ENCODE measurements around the gene P2RX3. TPM values are rescaled to one million over a fixed set of nuclear protein-coding genes. Genes with fewer than 3 reads are reported as not detected.
"Not testable (repeated sequence)": the region's sequence is repeated elsewhere in the genome, so short reads cannot be mapped to it uniquely, and the experiment has no call there.

The P2RX3 gene
- total and polyA plus RNA-seq, 10 of the 15 experiments (the other 5 are each of a cell fraction or from before 2014, with no cell fraction given) = 0.05 to 0.12 TPM; not detected in 8

- no peak for TF ChIP-seq SRF (IDR thresholded peaks at IDR 0.05; ENCODE audit: low read depth in 2 of 2, low read length in 2 of 2)
Observed at GRCh38 chr11:57402188-57403002, 64.2 kb downstream of the P2RX3 start (continued).

DNA sequence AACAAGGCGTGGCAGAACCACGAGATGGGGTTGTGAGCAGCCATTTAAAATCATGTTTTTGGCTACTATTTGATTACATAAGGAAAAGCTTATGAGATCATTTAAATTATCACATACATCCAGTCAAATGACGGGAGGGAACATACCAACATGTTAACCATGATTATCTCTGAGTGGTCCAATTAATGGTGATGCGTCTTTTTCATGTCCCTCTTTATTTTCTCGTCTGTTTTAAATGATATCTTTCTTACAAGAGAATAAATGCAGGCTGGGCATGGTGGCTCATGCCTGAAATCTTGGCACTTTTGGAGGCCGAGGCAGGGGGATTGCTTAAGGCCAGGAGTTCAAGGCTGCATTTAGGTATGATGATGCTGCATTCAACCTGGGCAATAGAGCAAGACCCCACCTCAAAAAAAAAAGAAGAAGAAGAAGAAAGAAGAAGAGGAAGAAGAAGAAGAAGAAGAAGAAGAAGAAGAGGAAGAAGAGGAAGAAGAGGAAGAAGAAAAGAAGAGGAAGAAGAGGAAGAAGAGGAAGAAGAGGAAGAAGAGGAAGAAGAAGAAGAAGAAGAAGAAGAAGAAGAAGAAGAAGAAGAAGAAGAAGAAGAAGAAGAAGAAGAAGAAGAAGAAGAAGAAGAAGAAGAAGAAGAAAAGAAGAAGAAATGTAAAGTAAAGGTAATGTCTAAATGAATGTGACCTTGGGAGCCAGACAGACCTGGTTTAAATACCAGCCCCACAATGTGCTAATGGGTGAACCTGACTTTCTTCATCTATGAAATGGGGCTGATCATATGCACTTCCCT, 65.0 kb downstream of the P2RX3 start:
- H3K4me3 ChIP-seq; DNase-seq (ENCODE audit: low read depth, low spot score); H2AFZ ChIP-seq (ENCODE audit: control insufficient read depth, low read depth, low read length); H4K20me1 ChIP-seq (ENCODE audit: control insufficient read depth, insufficient read depth); ATAC-seq; intact Hi-C loops (cut with micrococcal nuclease; ENCODE audit: unreplicated experiment); FAIRE-seq; POLR2A ChIA-PET; H3K4me2 ChIP-seq (ENCODE audit: control insufficient read depth, insufficient read depth); H3K27me3 ChIP-seq (replicated peaks in 1 of 2; ENCODE audit: control insufficient read depth in 2 of 2, insufficient read depth in 2 of 2, low read length in 1 of 2); H3K9ac ChIP-seq (ENCODE audit: control insufficient read depth, insufficient read depth, low read length); in situ Hi-C loops (cut with MboI); BruUV-seq (replicated peaks); RAD21 ChIA-PET (ENCODE audit: unreplicated experiment); CTCF ChIA-PET; H3K79me2 ChIP-seq (ENCODE audit: control insufficient read depth, insufficient read depth, low read length); H3K9me3 ChIP-seq (replicated peaks; ENCODE audit: control insufficient read depth, insufficient read depth, low read length); H3K27ac ChIP-seq (ENCODE audit: control insufficient read depth, insufficient read depth): not testable (repeated sequence)
- Histone ChIP-seq H3K36me3 (ENCODE audit: control insufficient read depth in 2 of 2, insufficient read depth in 2 of 2, low read length in 1 of 2) (peaks cover 14 to 15% of the 10 kb centered on the region in 2 experiments; a peak in 3 of 4 replicates), H3K4me1 (ENCODE audit: control insufficient read depth, insufficient read depth, low read length) (peaks cover 11% of the 10 kb centered on the region)
- SMC1A ChIA-PET (ENCODE audit: uncharacterized antibody, unreplicated experiment) = interaction anchor here (0.6 kb wide), 1 partner anchor 169 kb away, joined by 3 read pairs; no protein-coding TSS in a partner anchor
- 91% methylated on average over 6 of the region's 6 CpGs for WGBS (ENCODE audit: insufficient coverage, insufficient replicate concordance, low lambda C conversion rate, missing lambda C conversion rate)

GRCh38 chr11:57403802-57404147, 65.6 kb downstream of the P2RX3 start:
- no peak overlapping the region for H2AFZ ChIP-seq (ENCODE audit: control insufficient read depth, low read depth, low read length)
- H3K9ac ChIP-seq (ENCODE audit: control insufficient read depth, insufficient read depth, low read length) = no peak overlapping the region
- H3K27me3 ChIP-seq (replicated peaks in 1 of 2; ENCODE audit: control insufficient read depth in 2 of 2, insufficient read depth in 2 of 2, low read length in 1 of 2) = no peaks in the 10 kb centered on the region
- no TSS peak for BruUV-seq (replicated peaks)
- no peak overlapping the region for H3K27ac ChIP-seq (ENCODE audit: control insufficient read depth, insufficient read depth)
- peaks cover 11% of the 10 kb centered on the region for H3K4me1 ChIP-seq (ENCODE audit: control insufficient read depth, insufficient read depth, low read length)
- H3K79me2 ChIP-seq (ENCODE audit: control insufficient read depth, insufficient read depth, low read length) = no peaks in the 10 kb centered on the region
- intact Hi-C loops (cut with micrococcal nuclease; ENCODE audit: unreplicated experiment) (no loop called here), in situ Hi-C loops (cut with MboI) (no loop called here)
- ATAC-seq = peak; percentile 4; the same call in 1 of the 3 replicates
- no peak for FAIRE-seq
- peaks cover 17 to 20% of the 10 kb centered on the region in 2 experiments; a peak in 3 of 4 replicates for H3K36me3 ChIP-seq (ENCODE audit: control insufficient read depth in 2 of 2, insufficient read depth in 2 of 2, low read length in 1 of 2)
- H4K20me1 ChIP-seq (ENCODE audit: control insufficient read depth, insufficient read depth) = no peaks in the 10 kb centered on the region
- no peak for TF ChIP-seq STAT3 (IDR thresholded peaks at IDR 0.05; ENCODE audit: low read depth, low read length)
- peak; percentile 24; the same call in 1 of the 2 replicates for TF ChIP-seq SPI1 (IDR thresholded peaks at IDR 0.05; ENCODE audit: borderline replicate concordance, insufficient read depth, low read depth, low read length)
- DNase-seq (ENCODE audit: low read depth, low spot score) = no peak
- H3K4me2 ChIP-seq (ENCODE audit: control insufficient read depth, insufficient read depth) = no peak overlapping the region
- ChIA-PET RAD21 (ENCODE audit: unreplicated experiment) (no interaction called here), POLR2A (no interaction called here), SMC1A (ENCODE audit: uncharacterized antibody, unreplicated experiment) (no interaction called here), CTCF (no interaction called here)
- H3K4me3 ChIP-seq = no peak overlapping the region
- 0% methylated on average over 2 of the region's 2 CpGs for WGBS (ENCODE audit: insufficient coverage, insufficient replicate concordance, low lambda C conversion rate, missing lambda C conversion rate)
- H3K9me3 ChIP-seq (replicated peaks; ENCODE audit: control insufficient read depth, insufficient read depth, low read length) = no peaks in the 10 kb centered on the region
